Endothelial cell (in vitro differentiated cells): ENCODE data around the gene SDHD. TPM values are rescaled to one million over a fixed set of nuclear protein-coding genes. Genes with fewer than 3 reads are reported as not detected.

Experiments
- DNase-seq: peaks from one replicate; pipeline ENCODE4 v3.0.0; 2021; ENCODE audit warnings: low spot score
- H3K27ac Mint-ChIP-seq: one replicate; pipeline ENCODE4 v1.8.0; 2021; ENCODE audit warnings: mixed read lengths, inconsistent platforms; ENCODE audit not compliant: unreplicated experiment
- H3K27me3 Mint-ChIP-seq: one replicate; pipeline ENCODE4 v1.8.0; 2021; ENCODE audit warnings: mild to moderate bottlenecking, moderate library complexity, mixed read lengths, inconsistent platforms; ENCODE audit not compliant: unreplicated experiment
- H3K36me3 Mint-ChIP-seq: one replicate; pipeline ENCODE4 v1.8.0; 2021; ENCODE audit warnings: mild to moderate bottlenecking, low read depth, mixed read lengths, inconsistent platforms; ENCODE audit not compliant: unreplicated experiment
- H3K4me1 Mint-ChIP-seq: one replicate; pipeline ENCODE4 v1.8.0; 2021; ENCODE audit warnings: mild to moderate bottlenecking, mixed read lengths, inconsistent platforms; ENCODE audit not compliant: unreplicated experiment
- H3K4me3 Mint-ChIP-seq: one replicate; pipeline ENCODE4 v1.8.0; 2021; ENCODE audit warnings: mild to moderate bottlenecking, mixed read lengths, inconsistent platforms; ENCODE audit not compliant: unreplicated experiment
- H3K9me3 Mint-ChIP-seq: one replicate; pipeline ENCODE4 v1.8.0; 2021; ENCODE audit warnings: mixed read lengths, inconsistent platforms; ENCODE audit not compliant: unreplicated experiment
- total RNA-seq: library from RNA; stranded (reverse); fragmentation: NEBNext Ultra II Directional; extraction: Animal tissue kit (Norgen Biotek cat#: 25700); gene quantifications from one replicate; pipeline ENCODE4 v1.2.1, GENCODE V29; 2021; ENCODE audit not compliant: unreplicated experiment
- TF ChIP-seq, protein P1 (sequence below): fragments of 200-600 bp; sonication (generic); IDR thresholded peaks from one replicate; pipeline ENCODE4 v1.5.0; 2021; ENCODE audit warnings: antibody characterized with exemption; ENCODE audit not compliant: unreplicated experiment

Gene SDHD
- total RNA-seq, 1 donor from 2014 or later: 43.0 TPM

DNA sequence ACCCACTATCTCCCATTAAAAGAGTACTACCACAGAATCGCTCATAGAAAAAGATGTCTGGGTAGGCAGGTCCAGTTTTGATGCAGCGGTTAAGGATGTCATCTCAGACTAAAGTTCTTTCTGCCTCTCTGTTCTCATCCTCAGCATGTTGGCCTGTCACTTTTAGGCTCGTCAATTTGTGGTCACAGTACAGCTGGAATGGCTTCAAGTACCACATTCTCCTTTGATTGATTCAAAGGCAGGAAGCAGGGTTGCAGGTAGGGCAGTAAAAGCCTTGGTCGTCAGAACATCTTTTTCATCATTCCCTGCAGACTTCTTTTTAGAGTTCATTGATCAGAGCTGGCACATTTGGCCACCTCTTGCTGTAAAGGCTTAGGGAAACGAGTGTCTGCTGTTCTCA is 28.7 kb downstream of the SDHD start:
- TF ChIP-seq, protein P1, sequence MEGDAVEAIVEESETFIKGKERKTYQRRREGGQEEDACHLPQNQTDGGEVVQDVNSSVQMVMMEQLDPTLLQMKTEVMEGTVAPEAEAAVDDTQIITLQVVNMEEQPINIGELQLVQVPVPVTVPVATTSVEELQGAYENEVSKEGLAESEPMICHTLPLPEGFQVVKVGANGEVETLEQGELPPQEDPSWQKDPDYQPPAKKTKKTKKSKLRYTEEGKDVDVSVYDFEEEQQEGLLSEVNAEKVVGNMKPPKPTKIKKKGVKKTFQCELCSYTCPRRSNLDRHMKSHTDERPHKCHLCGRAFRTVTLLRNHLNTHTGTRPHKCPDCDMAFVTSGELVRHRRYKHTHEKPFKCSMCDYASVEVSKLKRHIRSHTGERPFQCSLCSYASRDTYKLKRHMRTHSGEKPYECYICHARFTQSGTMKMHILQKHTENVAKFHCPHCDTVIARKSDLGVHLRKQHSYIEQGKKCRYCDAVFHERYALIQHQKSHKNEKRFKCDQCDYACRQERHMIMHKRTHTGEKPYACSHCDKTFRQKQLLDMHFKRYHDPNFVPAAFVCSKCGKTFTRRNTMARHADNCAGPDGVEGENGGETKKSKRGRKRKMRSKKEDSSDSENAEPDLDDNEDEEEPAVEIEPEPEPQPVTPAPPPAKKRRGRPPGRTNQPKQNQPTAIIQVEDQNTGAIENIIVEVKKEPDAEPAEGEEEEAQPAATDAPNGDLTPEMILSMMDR: no peak
- H3K9me3 Mint-ChIP-seq: no peaks in the 10 kb centered on the region
- H3K27me3 Mint-ChIP-seq: no peaks in the 10 kb centered on the region
- DNase-seq: no peak
- no peak overlapping the region for H3K4me3 Mint-ChIP-seq
- H3K36me3 Mint-ChIP-seq: no peaks in the 10 kb centered on the region
- no peak overlapping the region for H3K27ac Mint-ChIP-seq
- peaks cover 5% of the 10 kb centered on the region for H3K4me1 Mint-ChIP-seq

DNA sequence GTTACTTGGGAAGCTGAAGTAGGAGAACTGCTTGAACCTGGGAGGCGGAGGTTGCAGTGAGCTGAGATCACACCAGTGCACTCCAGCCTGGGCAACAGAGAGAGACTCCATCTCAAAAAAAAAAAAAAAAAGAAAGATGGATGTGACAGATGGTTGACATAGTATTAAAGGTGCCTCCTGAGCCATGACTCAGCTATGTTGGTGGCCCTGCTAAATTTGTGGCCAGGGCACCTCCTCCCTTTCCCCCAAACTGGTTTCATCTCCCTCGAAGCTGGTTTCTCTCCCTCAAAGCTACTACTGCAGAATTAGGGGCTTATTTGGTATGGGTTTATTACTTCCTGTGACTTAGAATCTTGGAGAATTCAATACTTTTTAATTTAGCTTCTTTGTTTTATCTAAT is 31.5 kb downstream of the SDHD start:
- no peak for DNase-seq
- Mint-ChIP-seq H3K9me3 (no peaks in the 10 kb centered on the region), H3K4me1 (peaks cover 5% of the 10 kb centered on the region), H3K36me3 (no peaks in the 10 kb centered on the region), H3K27me3 (no peaks in the 10 kb centered on the region), H3K4me3 (no peak overlapping the region), H3K27ac (no peak overlapping the region)
- TF ChIP-seq, protein P1: no peak

DNA sequence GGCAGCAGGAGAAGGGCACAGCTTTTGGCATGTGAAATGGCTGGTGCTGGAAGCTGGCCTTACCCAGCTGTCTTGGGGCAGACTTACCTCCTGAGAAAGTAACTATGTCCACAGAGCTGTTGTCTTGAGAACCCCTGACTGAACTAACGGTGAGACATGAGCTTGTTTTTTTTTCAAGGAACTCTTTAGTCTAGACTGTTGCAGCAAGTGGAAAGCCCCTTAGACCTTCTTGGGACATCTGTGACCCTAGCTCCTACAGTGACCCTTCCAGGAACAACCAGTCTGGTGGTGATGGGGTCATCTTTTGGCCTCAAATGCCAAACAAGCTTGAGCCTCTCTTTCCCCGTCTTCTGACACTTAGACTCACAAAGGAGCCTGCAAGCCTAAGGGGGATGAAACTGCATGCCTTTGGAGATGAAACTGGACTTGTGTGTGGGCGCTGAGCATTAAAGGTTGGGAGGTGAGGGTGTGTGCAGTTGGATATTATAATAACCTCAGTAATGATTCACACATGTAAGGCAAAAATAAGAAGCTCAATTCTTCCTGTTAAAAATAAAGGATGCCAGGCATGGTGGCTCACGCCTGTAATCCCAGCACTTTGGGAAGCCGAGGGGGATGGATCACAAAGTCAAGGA is 35.4 kb downstream of the SDHD start:
- Mint-ChIP-seq H3K4me3 (no peak overlapping the region), H3K36me3 (no peaks in the 10 kb centered on the region), H3K4me1 (no peaks in the 10 kb centered on the region), H3K27me3 (no peaks in the 10 kb centered on the region), H3K27ac (no peak overlapping the region), H3K9me3 (no peaks in the 10 kb centered on the region)
- TF ChIP-seq, protein P1: no peak
- DNase-seq: no peak

DNA sequence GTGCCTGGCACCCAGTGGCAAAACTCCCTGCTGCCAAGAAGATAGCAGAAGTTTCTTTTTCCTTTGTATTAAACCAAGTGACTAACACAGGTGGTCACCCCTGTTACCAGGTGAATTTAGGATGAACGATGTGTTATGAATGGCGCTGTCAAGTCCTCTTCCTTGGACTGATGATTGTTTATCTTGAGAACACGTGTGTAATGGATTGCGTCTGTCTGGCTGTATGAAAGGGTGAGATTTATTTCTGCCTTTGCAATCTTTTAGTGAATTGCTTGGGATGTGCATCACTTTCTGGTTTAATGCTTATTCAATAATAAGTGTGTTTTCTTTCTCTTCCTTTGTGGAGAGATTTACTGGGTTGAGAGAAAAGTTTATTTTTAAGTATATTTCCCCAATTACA is 36.5 kb downstream of the SDHD start:
- H3K36me3 Mint-ChIP-seq: no peaks in the 10 kb centered on the region
- TF ChIP-seq, protein P1: no peak
- H3K27ac Mint-ChIP-seq: no peak overlapping the region
- no peaks in the 10 kb centered on the region for H3K27me3 Mint-ChIP-seq
- DNase-seq: no peak
- no peaks in the 10 kb centered on the region for H3K9me3 Mint-ChIP-seq
- H3K4me3 Mint-ChIP-seq: no peak overlapping the region
- no peaks in the 10 kb centered on the region for H3K4me1 Mint-ChIP-seq

DNA sequence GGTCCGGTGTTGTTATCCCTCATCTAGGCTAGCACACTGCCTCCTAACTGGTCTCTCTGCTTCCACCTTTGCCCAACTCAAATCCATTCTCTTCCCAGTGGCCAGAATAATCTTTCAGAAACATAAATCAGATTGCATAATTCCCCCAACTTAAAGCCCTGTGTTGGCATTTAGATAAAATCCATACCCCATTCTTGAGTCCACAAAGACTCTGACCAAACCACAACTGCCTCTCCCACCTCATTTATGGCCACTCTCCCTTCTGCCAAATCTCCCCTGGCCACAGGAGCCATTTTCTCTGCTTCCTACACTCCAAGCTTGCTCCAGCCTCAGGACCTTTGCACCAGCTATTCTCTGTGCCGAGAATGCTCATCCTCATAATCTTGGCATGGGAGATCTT is 40.4 kb downstream of the SDHD start:
- Mint-ChIP-seq H3K4me3 (no peak overlapping the region), H3K27ac (no peak overlapping the region), H3K27me3 (peaks cover 1% of the 10 kb centered on the region), H3K36me3 (no peaks in the 10 kb centered on the region), H3K9me3 (no peaks in the 10 kb centered on the region), H3K4me1 (no peaks in the 10 kb centered on the region)
- TF ChIP-seq, protein P1: no peak
- DNase-seq: no peak
